GM12872 (cell line): ENCODE measurements around the gene CES3.

Experiments used
- CTCF ChIP-seq: IDR thresholded peaks from 3 replicates; pipeline ENCODE4 v1.5.1; 2011; ENCODE audit warnings: low read depth, mild to moderate bottlenecking, low read length, moderate library complexity; ENCODE audit not compliant: insufficient read depth

The CES3 gene

GRCh38 chr16:66954097-66954659 is 6.9 kb upstream of the CES3 start:
- peak; percentile 81 for TF ChIP-seq CTCF

GRCh38 chr16:66958857-66959703 is 2.0 kb upstream of the CES3 start:
- TF ChIP-seq CTCF = no peak

GRCh38 chr16:66959704-66960161 is 1.3 kb upstream of the CES3 start:
- no peak for TF ChIP-seq CTCF

GRCh38 chr16:66960270-66960669 is 796 bp upstream of the CES3 start:
- TF ChIP-seq CTCF = no peak

GRCh38 chr16:66961914-66962313 is 848 bp downstream of the CES3 start:
- TF ChIP-seq CTCF = no peak

GRCh38 chr16:66964049-66964448 is 3.0 kb downstream of the CES3 start:
- TF ChIP-seq CTCF = no peak

GRCh38 chr16:66968847-66969246 is 7.8 kb downstream of the CES3 start:
- TF ChIP-seq CTCF = no peak
